HEK293T (cell line): ENCODE data around the gene CTDP1.
"Not testable (repeated sequence)": the region's sequence is repeated elsewhere in the genome, so short reads cannot be mapped to it uniquely, and the experiment has no call there.

ENCODE experiments used
- CTCF ChIA-PET: fragments of 350-600 bp; formaldehyde crosslinking; extraction: SDS; loops from one replicate; lab custom pipeline; 2021; ENCODE audit warnings: antibody characterized with exemption, inconsistent platforms; lab: Yijun Ruan, JAX
- POLR2A ChIA-PET: fragments of 350-600 bp; formaldehyde crosslinking; extraction: SDS; loops from one replicate; lab custom pipeline; 2020; ENCODE audit warnings: antibody characterized with exemption, inconsistent platforms; lab: Yijun Ruan, JAX
- DNase-seq: peaks from one replicate; pipeline ENCODE4 v3.0.0; 2012; ENCODE audit warnings: mixed read lengths; ENCODE audit errors: extremely low spot score
- ARNT ChIP-seq: fragments of 450-650 bp; IDR thresholded peaks from 2 replicates; pipeline ENCODE4 v1.6.1; 2017; ENCODE audit warnings: mild to moderate bottlenecking
- BHLHE40 ChIP-seq: fragments of 450-650 bp; IDR thresholded peaks from 2 replicates; pipeline ENCODE4 v1.6.1; 2016; ENCODE audit warnings: mild to moderate bottlenecking, moderate library complexity, borderline replicate concordance
- CTBP1 ChIP-seq: fragments of 450-650 bp; IDR thresholded peaks from 2 replicates; pipeline ENCODE4 v1.6.1; 2016; ENCODE audit warnings: borderline replicate concordance
- ELF4 ChIP-seq: fragments of 450-650 bp; IDR thresholded peaks from 2 replicates; pipeline ENCODE4 v1.6.1; 2017; ENCODE audit warnings: antibody characterized with exemption
- FOXA1 ChIP-seq: fragments of 450-650 bp; IDR thresholded peaks from 2 replicates; pipeline ENCODE4 v1.6.1; 2016; ENCODE audit warnings: mild to moderate bottlenecking
- FOXK2 ChIP-seq: fragments of 450-650 bp; IDR thresholded peaks from 2 replicates; pipeline ENCODE4 v1.6.1; 2016; ENCODE audit warnings: mild to moderate bottlenecking
- FOXM1 ChIP-seq: fragments of 450-650 bp; IDR thresholded peaks from 2 replicates; pipeline ENCODE4 v1.6.1; 2017; ENCODE audit warnings: mild to moderate bottlenecking, borderline replicate concordance
- HDGF ChIP-seq: fragments of 450-650 bp; IDR thresholded peaks from 2 replicates; pipeline ENCODE4 v1.6.1; 2017; ENCODE audit warnings: antibody characterized with exemption, borderline replicate concordance
- L3MBTL2 ChIP-seq: fragments of 450-650 bp; conservative IDR thresholded peaks from 2 replicates; pipeline ENCODE4 v1.6.1; 2016; ENCODE audit warnings: mild to moderate bottlenecking
- LEF1 ChIP-seq: fragments of 450-650 bp; IDR thresholded peaks from 2 replicates; pipeline ENCODE4 v1.6.1; 2017; ENCODE audit warnings: mild to moderate bottlenecking, borderline replicate concordance
- NFRKB ChIP-seq: fragments of 450-650 bp; IDR thresholded peaks from 2 replicates; pipeline ENCODE4 v1.6.1; 2016; ENCODE audit warnings: mild to moderate bottlenecking, moderate library complexity
- PKNOX1 ChIP-seq: fragments of 450-650 bp; IDR thresholded peaks from 2 replicates; pipeline ENCODE4 v1.6.1; 2016
- SP1 ChIP-seq: fragments of 450-650 bp; IDR thresholded peaks from 2 replicates; pipeline ENCODE4 v1.6.1; 2017
- SUZ12 ChIP-seq: fragments of 450-650 bp; IDR thresholded peaks from 2 replicates; pipeline ENCODE4 v1.6.1; 2016; ENCODE audit warnings: mild to moderate bottlenecking
- TARDBP ChIP-seq: fragments of 450-650 bp; IDR thresholded peaks from 2 replicates; pipeline ENCODE4 v1.6.1; 2016
- ZNF384 ChIP-seq: fragments of 450-650 bp; IDR thresholded peaks from 2 replicates; pipeline ENCODE4 v1.6.1; 2016

The CTDP1 gene

GRCh38 chr18:79693561-79694205 is 14.1 kb downstream of the CTDP1 start:
- ChIA-PET POLR2A (no interaction called here), CTCF (no interaction called here)
- DNase-seq, result no peak
- TF ChIP-seq ARNT (no peak), ZNF384 (no peak), FOXK2 (no peak), HDGF (no peak), BHLHE40 (no peak), CTBP1 (no peak), FOXA1 (no peak), FOXM1 (no peak), PKNOX1 (no peak)

GRCh38 chr18:79694206-79694894 is 14.7 kb downstream of the CTDP1 start:
- DNase-seq, CTCF ChIA-PET, POLR2A ChIA-PET: not testable (repeated sequence)

- CTCF ChIA-PET, result no interaction called here
- POLR2A ChIA-PET, result no interaction called here
- no peak for DNase-seq
- TF ChIP-seq BHLHE40, result no peak
- no peak for TF ChIP-seq ZNF384
- TF ChIP-seq SP1, result no peak
- no peak for TF ChIP-seq TARDBP
- no peak for TF ChIP-seq LEF1
- TF ChIP-seq ARNT, result no peak
- TF ChIP-seq FOXM1, result no peak
Measured at GRCh38 chr18:79694895-79695213, 15.3 kb downstream of the CTDP1 start.

- ChIA-PET POLR2A (no interaction called here), CTCF (no interaction called here)
- DNase-seq, result no peak
- TF ChIP-seq ARNT (no peak), HDGF (no peak), FOXA1 (no peak), FOXK2 (no peak), TARDBP (no peak), SUZ12 (no peak), ZNF384 (no peak), BHLHE40 (no peak), SP1 (no peak), CTBP1 (no peak), L3MBTL2 (no peak), PKNOX1 (no peak), FOXM1 (no peak), ELF4 (no peak), LEF1 (no peak), NFRKB (no peak)
Measured at GRCh38 chr18:79695269-79695668, 15.7 kb downstream of the CTDP1 start.

- TF ChIP-seq SP1, result no peak
- DNase-seq, result no peak
- CTCF ChIA-PET, result no interaction called here
- POLR2A ChIA-PET, result no interaction called here
Measured at GRCh38 chr18:79695856-79696850, 16.6 kb downstream of the CTDP1 start.

GRCh38 chr18:79697178-79697577 is 17.6 kb downstream of the CTDP1 start:
- POLR2A ChIA-PET, result no interaction called here
- DNase-seq, result no peak
- TF ChIP-seq NFRKB, result no peak
- TF ChIP-seq ELF4, result no peak
- TF ChIP-seq LEF1, result no peak
- no peak for TF ChIP-seq PKNOX1
- TF ChIP-seq FOXK2, result no peak
- TF ChIP-seq SUZ12, result no peak
- TF ChIP-seq HDGF, result no peak
- no peak for TF ChIP-seq ZNF384
- no peak for TF ChIP-seq TARDBP
- no peak for TF ChIP-seq ARNT
- TF ChIP-seq FOXM1, result no peak
- no peak for TF ChIP-seq SP1
- TF ChIP-seq FOXA1, result no peak
- TF ChIP-seq CTBP1, result no peak
- TF ChIP-seq L3MBTL2, result no peak
- no peak for TF ChIP-seq BHLHE40
- CTCF ChIA-PET, result no interaction called here
